CD14-positive monocyte (primary cell): ENCODE results near the gene TBC1D32. TPM values are rescaled to one million over a fixed set of nuclear protein-coding genes. Genes with fewer than 3 reads are reported as not detected.

ENCODE experiments used
- DNase-seq, 3 donors: peaks; one replicate each; pipeline ENCODE4 v3.0.0-alpha.2; 2011 to 2022
- H2AFZ ChIP-seq: 2 replicates; pipeline ENCODE4 v1.6.0; 2012; ENCODE audit warnings: mild to moderate bottlenecking, low read depth, low read length, inconsistent platforms; ENCODE audit not compliant: insufficient read depth, poor library complexity, severe bottlenecking
- H3K27ac ChIP-seq, 2 donors: 1 replicate in 1 of 2; 2 replicates in 1 of 2; pipeline ENCODE4 v1.5.1; 2012 to 2013; ENCODE audit warnings: low read length in 2 of 2, control low read depth in 1 of 2, inconsistent platforms in 1 of 2, low read depth in 1 of 2, mild to moderate bottlenecking in 1 of 2
- H3K27me3 ChIP-seq, 2 donors: one replicate each; pipeline versions ENCODE4 v1.6.0 to v1.6.1; 2011 to 2013; ENCODE audit warnings: low read length in 2 of 2; ENCODE audit not compliant: control insufficient read depth in 2 of 2, insufficient read depth in 2 of 2
- H3K36me3 ChIP-seq, 2 donors: replicated peaks in 1 of 2; 1 replicate in 1 of 2; 2 replicates in 1 of 2; pipeline versions ENCODE4 v1.5.1 to v1.6.1; 2012 to 2013; ENCODE audit warnings: low read length in 2 of 2, control low read depth in 1 of 2, inconsistent platforms in 1 of 2, mild to moderate bottlenecking in 1 of 2; ENCODE audit not compliant: insufficient read depth in 2 of 2, control insufficient read depth in 1 of 2
- H3K4me1 ChIP-seq, 2 donors: 1 replicate in 1 of 2; 2 replicates in 1 of 2; pipeline versions ENCODE4 v1.5.1 to v1.6.1; 2012 to 2013; ENCODE audit warnings: low read length in 2 of 2, control low read depth in 1 of 2, inconsistent platforms in 1 of 2, mild to moderate bottlenecking in 1 of 2, moderate library complexity in 1 of 2; ENCODE audit not compliant: insufficient read depth in 2 of 2, control insufficient read depth in 1 of 2
- H3K4me2 ChIP-seq: replicated peaks from 2 replicates; pipeline ENCODE3; 2012; ENCODE audit warnings: low read length, moderate library complexity, mild to moderate bottlenecking; ENCODE audit not compliant: poor library complexity, severe bottlenecking; ENCODE audit errors: extremely low read depth
- H3K4me3 ChIP-seq, 3 experiments: fragments of 200-600 bp in 1 of 3; sonication (generic) in 1 of 3; replicated peaks in 1 of 3; 1 replicate in 2 of 3; 2 replicates in 1 of 3; pipeline ENCODE4 v1.5.1; 2011 to 2013; ENCODE audit warnings: low read length in 3 of 3, mild to moderate bottlenecking in 3 of 3, control low read depth in 2 of 3, low read depth in 2 of 3, inconsistent platforms in 1 of 3, moderate library complexity in 1 of 3
- H3K79me2 ChIP-seq: 2 replicates; pipeline ENCODE4 v1.6.0; 2012; ENCODE audit warnings: mild to moderate bottlenecking, control low read depth, inconsistent platforms, low read length, moderate library complexity; ENCODE audit not compliant: insufficient read depth
- H3K9ac ChIP-seq: 2 replicates; pipeline ENCODE4 v1.6.0; 2017; ENCODE audit warnings: low read length, mild to moderate bottlenecking; ENCODE audit not compliant: insufficient read depth, poor library complexity, severe bottlenecking
- H3K9me3 ChIP-seq, 2 donors: replicated peaks in 1 of 2; 1 replicate in 1 of 2; 2 replicates in 1 of 2; pipeline versions ENCODE4 v1.5.1 to v1.6.1; 2012 to 2013; ENCODE audit warnings: low read length in 2 of 2, control low read depth in 1 of 2; ENCODE audit not compliant: control insufficient read depth in 1 of 2, insufficient read depth in 1 of 2
- H4K20me1 ChIP-seq: 2 replicates; pipeline ENCODE4 v1.6.0; 2012; ENCODE audit warnings: mild to moderate bottlenecking, low read length, control low read depth, moderate library complexity; ENCODE audit not compliant: insufficient read depth
- H3K27ac Mint-ChIP-seq, 7 donors: one replicate each; pipeline ENCODE4 v1.8.0; 2020; ENCODE audit warnings: mild to moderate bottlenecking in 7 of 7, mixed read lengths in 7 of 7, moderate library complexity in 6 of 7, inconsistent platforms in 2 of 7
- H3K27me3 Mint-ChIP-seq, 3 donors: one replicate each; pipeline ENCODE4 v1.8.0; 2021 to 2022; ENCODE audit warnings: low read depth in 3 of 3, mild to moderate bottlenecking in 3 of 3, mixed read lengths in 3 of 3, moderate library complexity in 3 of 3, inconsistent platforms in 1 of 3
- H3K36me3 Mint-ChIP-seq, 2 donors: one replicate each; pipeline ENCODE4 v1.8.0; 2020; ENCODE audit warnings: mixed read lengths in 2 of 2, inconsistent platforms in 1 of 2, mild to moderate bottlenecking in 1 of 2
- H3K4me1 Mint-ChIP-seq: one replicate; pipeline ENCODE4 v1.8.0; 2020; ENCODE audit warnings: mild to moderate bottlenecking, mixed read lengths
- H3K4me3 Mint-ChIP-seq, 2 donors: one replicate each; pipeline ENCODE4 v1.8.0; 2020; ENCODE audit warnings: mild to moderate bottlenecking in 2 of 2, mixed read lengths in 2 of 2, moderate library complexity in 1 of 2
- H3K9me3 Mint-ChIP-seq, 7 donors: one replicate each; pipeline ENCODE4 v1.8.0; 2020 to 2022; ENCODE audit warnings: mixed read lengths in 7 of 7, mild to moderate bottlenecking in 6 of 7, moderate library complexity in 6 of 7, inconsistent platforms in 2 of 7
- WGBS: methylation state at CpG from one replicate; pipeline ENCODE4 v1.1.5; 2013; ENCODE audit warnings: missing lambda C conversion rate; ENCODE audit not compliant: insufficient coverage; 5-methylcytosine and 5-hydroxymethylcytosine counted together
- intact Hi-C, 2 donors: fragments of 100-400 bp; cut with micrococcal nuclease; formaldehyde crosslinking; loops; one replicate each; pipeline versions ENCODE4 v1.15.0 to v1.15.1; 2023
- polyA plus RNA-seq, 3 donors: library from polyadenylated mRNA; depleted of rRNA in 1 of 3; unstranded in 2 of 3; stranded (reverse) in 1 of 3; fragments of 300-500 nt in 2 of 3; fragments of >200 nt in 1 of 3; fragmentation: Illumina TruSeq in 2 of 3; gene quantifications; 1 replicate in 2 of 3; 2 replicates in 1 of 3; pipeline ENCODE4 v1.2.3, GENCODE V29; 2012 to 2021
- TF ChIP-seq, protein P1 (sequence below): fragments of 200-600 bp; IDR thresholded peaks from one replicate; pipeline ENCODE4 v1.8.0; 2022; ENCODE audit warnings: antibody characterized with exemption, mild to moderate bottlenecking

Gene TBC1D32
- polyA plus RNA-seq, 3 donors: 0.23 to 0.64 TPM; not detected in 1

DNA sequence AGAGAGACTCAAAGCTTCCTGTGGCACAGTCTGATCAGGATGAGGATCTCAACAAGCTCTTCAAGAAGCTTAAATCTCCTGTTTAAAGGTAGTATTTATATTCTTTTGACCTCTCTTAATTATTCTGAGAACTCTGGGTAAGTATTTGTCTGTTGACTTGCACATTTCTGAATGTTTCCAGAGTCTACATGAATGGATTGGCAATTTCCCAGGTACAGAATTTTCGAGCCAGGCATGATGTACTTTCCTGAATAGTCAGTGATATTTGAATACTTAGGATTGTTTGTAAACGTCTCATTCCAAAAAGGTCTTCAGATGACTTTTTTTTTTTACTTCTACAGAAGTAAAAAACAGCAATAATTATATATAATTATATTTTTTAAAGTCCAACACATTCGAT, 293.4 kb downstream of the TBC1D32 start:
- H3K4me2 ChIP-seq: no peak overlapping the region
- WGBS: no CpG with 5 or more reads among the region's 3 CpGs
- H3K4me1 ChIP-seq: no peaks in the 10 kb centered on the region
- H3K27me3 ChIP-seq: no peaks in the 10 kb centered on the region
- TF ChIP-seq, protein P1, sequence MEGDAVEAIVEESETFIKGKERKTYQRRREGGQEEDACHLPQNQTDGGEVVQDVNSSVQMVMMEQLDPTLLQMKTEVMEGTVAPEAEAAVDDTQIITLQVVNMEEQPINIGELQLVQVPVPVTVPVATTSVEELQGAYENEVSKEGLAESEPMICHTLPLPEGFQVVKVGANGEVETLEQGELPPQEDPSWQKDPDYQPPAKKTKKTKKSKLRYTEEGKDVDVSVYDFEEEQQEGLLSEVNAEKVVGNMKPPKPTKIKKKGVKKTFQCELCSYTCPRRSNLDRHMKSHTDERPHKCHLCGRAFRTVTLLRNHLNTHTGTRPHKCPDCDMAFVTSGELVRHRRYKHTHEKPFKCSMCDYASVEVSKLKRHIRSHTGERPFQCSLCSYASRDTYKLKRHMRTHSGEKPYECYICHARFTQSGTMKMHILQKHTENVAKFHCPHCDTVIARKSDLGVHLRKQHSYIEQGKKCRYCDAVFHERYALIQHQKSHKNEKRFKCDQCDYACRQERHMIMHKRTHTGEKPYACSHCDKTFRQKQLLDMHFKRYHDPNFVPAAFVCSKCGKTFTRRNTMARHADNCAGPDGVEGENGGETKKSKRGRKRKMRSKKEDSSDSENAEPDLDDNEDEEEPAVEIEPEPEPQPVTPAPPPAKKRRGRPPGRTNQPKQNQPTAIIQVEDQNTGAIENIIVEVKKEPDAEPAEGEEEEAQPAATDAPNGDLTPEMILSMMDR: no peak
- H3K36me3 ChIP-seq: no peaks in the 10 kb centered on the region
- H3K27ac ChIP-seq: no peak overlapping the region
- no peak overlapping the region for H3K4me3 ChIP-seq
- H2AFZ ChIP-seq: no peak overlapping the region
- Mint-ChIP-seq H3K27ac (no peak overlapping the region), H3K4me1 (no peaks in the 10 kb centered on the region), H3K27me3 (peaks cover 0 to 2% (median 0%) of the 10 kb centered on the region in 3 donors), H3K9me3 (peaks cover 8 to 17% (median 14%) of the 10 kb centered on the region in 7 donors), H3K4me3 (no peak overlapping the region), H3K36me3 (no peaks in the 10 kb centered on the region)
- DNase-seq: no peak
- no peaks in the 10 kb centered on the region for H3K79me2 ChIP-seq
- H4K20me1 ChIP-seq: no peaks in the 10 kb centered on the region
- no peak overlapping the region for H3K9ac ChIP-seq
- peaks cover 0 to 13% of the 10 kb centered on the region in 2 donors for H3K9me3 ChIP-seq
- intact Hi-C loops: no loop called here

DNA sequence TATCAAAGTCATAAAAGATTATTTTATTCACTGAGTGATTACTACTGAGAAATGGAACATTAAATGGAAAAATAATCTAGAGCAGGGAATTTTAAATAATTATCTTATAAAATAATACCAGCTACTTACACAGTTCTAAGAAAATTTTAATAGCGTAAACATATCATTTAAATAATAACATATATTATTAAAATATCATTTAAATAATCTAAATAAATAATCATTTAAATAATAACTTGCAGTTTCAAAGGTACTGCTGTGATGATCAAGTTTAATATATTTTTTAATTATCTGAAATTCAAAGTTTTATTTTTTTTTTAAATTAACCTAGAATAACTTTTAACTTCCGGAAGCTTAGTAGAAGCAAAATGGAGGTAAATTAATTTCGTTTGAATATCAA, 301.2 kb downstream of the TBC1D32 start:
- intact Hi-C loops: no loop called here
- Histone ChIP-seq H3K9ac (no peak overlapping the region), H3K27me3 (no peaks in the 10 kb centered on the region), H4K20me1 (no peaks in the 10 kb centered on the region), H3K27ac (no peak overlapping the region), H3K4me1 (no peaks in the 10 kb centered on the region), H3K9me3 (peaks cover 0 to 3% of the 10 kb centered on the region in 2 donors), H3K79me2 (no peaks in the 10 kb centered on the region), H3K36me3 (no peaks in the 10 kb centered on the region), H3K4me2 (no peak overlapping the region), H2AFZ (no peak overlapping the region), H3K4me3 (no peak overlapping the region)
- Mint-ChIP-seq H3K27ac (no peak overlapping the region), H3K4me1 (no peaks in the 10 kb centered on the region), H3K27me3 (peaks cover 0 to 1% (median 0%) of the 10 kb centered on the region in 3 donors), H3K9me3 (peaks cover 0 to 5% (median 0%) of the 10 kb centered on the region in 7 donors), H3K4me3 (no peak overlapping the region), H3K36me3 (no peaks in the 10 kb centered on the region)
- no CpG with 5 or more reads among the region's 3 CpGs for WGBS
- TF ChIP-seq, protein P1: no peak
- no peak for DNase-seq
